Mucosa of stomach (tissue), 1 donor: ENCODE data around the gene KRTAP10-10.
"Not testable (repeated sequence)": the region's sequence is repeated elsewhere in the genome, so short reads cannot be mapped to it uniquely, and the experiment has no call there.

Source experiments
- H3K27me3 ChIP-seq: one replicate; pipeline ENCODE4 v1.7.0; 2013; ENCODE audit warnings: mild to moderate bottlenecking, low read length; ENCODE audit not compliant: control insufficient read depth, insufficient read depth
- H3K36me3 ChIP-seq: one replicate; pipeline ENCODE4 v1.7.0; 2013; ENCODE audit warnings: low read length; ENCODE audit not compliant: control insufficient read depth, insufficient read depth
- H3K4me1 ChIP-seq: one replicate; pipeline ENCODE4 v1.7.0; 2013; ENCODE audit warnings: mild to moderate bottlenecking, low read length; ENCODE audit not compliant: control insufficient read depth, insufficient read depth
- H3K4me3 ChIP-seq: one replicate; pipeline ENCODE4 v1.7.0; 2013; ENCODE audit warnings: low read length
- H3K9ac ChIP-seq: one replicate; pipeline ENCODE4 v1.7.0; 2013; ENCODE audit warnings: mild to moderate bottlenecking, low read length, moderate library complexity
- H3K9me3 ChIP-seq: one replicate; pipeline ENCODE4 v1.7.0; 2013; ENCODE audit warnings: mild to moderate bottlenecking, low read length, moderate library complexity; ENCODE audit not compliant: control insufficient read depth
- donor health status: Pancreatic carcinoma.

KRTAP10-10 gene

DNA sequence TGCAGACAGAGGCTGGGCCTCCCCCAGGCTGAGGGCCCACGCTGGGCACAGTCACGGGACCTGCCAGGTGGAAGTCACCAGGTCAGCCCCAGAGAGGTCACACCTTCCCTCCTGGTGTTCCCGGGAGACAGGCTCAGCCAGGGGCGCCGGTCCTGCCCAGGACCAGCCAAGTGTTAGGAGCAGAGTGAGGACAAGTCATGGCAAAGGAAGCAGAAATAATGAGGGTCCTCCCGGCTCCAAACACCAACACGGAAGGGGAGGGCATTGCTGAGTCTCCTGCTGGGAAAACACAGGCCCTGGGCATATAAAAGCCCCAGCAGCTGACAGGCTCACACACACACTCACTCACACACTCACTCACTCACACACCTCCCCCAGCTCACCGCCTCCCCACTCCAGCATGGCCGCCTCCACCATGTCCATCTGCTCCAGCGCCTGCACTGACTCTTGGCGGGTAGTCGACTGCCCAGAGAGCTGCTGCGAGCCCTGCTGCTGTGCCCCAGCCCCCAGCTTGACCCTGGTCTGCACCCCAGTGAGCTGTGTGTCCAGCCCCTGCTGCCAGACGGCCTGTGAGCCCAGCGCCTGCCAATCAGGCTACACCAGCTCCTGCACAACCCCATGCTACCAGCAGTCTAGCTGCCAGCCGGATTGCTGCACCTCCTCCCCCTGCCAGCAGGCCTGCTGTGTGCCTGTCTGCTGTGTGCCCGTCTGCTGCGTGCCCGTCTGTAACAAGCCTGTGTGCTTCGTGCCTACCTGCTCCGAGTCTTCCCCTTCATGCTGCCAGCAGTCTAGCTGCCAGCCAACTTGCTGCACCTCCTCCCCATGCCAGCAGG, at the start of gene KRTAP10-10:
Gene KRTAP10-10 (plus strand): TSS at position 339 of the 833 bp plus-strand sequence. CDS start 62 bp downstream, at position 401.
- no peak within 1 kb of the TSS for H3K4me3 ChIP-seq
- peaks cover 3% of the 10 kb centered on the region for H3K27me3 ChIP-seq
- H3K9me3 ChIP-seq = no peaks in the 10 kb centered on the region
- no peaks in the 10 kb centered on the region for H3K4me1 ChIP-seq
- no peak within 1 kb of the TSS for H3K9ac ChIP-seq
- no peaks in the 10 kb centered on the region for H3K36me3 ChIP-seq

DNA sequence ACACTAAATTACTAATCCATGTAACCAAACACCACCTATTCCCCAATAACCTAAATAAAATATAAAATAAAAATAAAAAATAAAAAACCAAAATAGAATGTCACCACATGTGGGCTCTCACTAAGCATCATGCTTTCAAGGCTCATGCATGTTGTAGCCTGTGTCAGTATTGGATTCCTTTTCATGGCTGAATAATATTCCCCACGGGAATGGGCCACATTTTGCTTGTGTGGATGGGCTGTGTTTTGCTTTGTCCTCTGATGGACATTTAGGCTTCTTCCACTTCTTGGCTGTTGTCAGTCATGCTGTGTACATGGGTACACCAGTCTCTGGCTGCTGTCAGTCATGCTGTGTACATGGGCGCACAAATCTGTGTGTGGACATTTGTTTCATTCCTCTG, 48.1 kb upstream of the KRTAP10-10 start:
- Histone ChIP-seq H3K36me3 (no peaks in the 10 kb centered on the region), H3K4me3 (no peak overlapping the region), H3K9me3 (no peaks in the 10 kb centered on the region), H3K4me1 (no peaks in the 10 kb centered on the region), H3K9ac (no peak overlapping the region), H3K27me3 (peaks cover 11% of the 10 kb centered on the region)

DNA sequence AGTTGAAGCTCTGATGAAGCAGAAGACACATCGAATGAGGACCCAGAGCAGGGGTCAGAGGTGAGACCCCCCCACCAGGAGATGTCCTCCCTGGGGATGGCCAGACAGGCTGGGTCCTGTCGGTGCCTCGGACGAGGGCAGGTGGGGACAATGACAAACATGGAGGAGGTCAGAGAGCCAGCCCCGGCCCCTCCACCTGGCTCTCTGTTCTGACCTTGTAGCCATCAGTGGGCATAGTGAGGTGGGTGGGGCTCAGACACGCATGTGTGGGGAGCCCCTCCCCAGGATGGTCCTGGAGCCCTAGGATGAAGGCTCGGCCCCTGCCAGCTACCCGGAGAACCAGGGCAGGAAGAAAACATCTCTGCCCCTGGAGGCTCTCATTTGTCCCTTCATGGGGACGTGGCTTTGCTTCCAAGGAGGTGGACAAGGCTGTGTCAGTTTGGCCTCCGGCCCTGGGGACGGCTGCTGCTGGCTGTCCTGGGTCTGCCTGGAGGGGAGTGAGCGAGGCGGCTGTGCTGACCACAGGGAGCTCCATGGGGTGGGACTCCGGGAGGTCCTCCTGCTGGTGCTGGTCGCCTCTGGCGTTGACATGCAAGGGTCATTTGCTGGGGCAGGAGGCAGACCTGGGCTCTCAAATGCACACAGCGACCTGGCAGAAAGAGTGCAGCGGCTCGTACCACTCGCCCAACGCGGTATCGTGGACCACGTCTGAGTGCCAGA, 47.4 kb upstream of the KRTAP10-10 start:
- H3K4me3 ChIP-seq = no peak overlapping the region
- H3K27me3 ChIP-seq = peaks cover 11% of the 10 kb centered on the region
- no peaks in the 10 kb centered on the region for H3K9me3 ChIP-seq
- H3K4me1 ChIP-seq = no peaks in the 10 kb centered on the region
- no peaks in the 10 kb centered on the region for H3K36me3 ChIP-seq
- no peak overlapping the region for H3K9ac ChIP-seq

DNA sequence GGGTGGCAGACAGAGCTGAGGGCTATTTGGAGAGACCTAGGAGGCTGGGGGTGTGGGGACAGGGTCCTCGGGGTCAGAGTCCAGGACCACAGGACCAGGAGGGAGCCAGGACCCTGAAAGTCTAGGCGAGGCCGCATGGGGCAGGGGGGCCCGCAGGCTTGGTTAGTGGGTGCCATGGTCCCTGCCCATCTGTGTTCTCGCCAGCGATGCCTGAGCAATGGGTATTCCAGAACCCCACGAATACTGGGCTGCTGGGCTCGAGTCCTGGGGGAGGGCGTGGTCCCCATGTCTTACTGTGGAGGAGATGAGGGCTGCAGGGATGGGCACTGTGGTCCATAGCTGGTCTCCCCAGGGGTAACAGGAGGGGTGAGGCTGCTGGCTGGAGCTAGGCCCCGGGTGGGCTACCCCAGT, 46.8 kb upstream of the KRTAP10-10 start:
- Histone ChIP-seq H3K27me3 (peaks cover 11% of the 10 kb centered on the region), H3K4me3 (no peak overlapping the region), H3K9ac (no peak overlapping the region), H3K36me3 (no peaks in the 10 kb centered on the region), H3K4me1 (no peaks in the 10 kb centered on the region), H3K9me3 (no peaks in the 10 kb centered on the region)

DNA sequence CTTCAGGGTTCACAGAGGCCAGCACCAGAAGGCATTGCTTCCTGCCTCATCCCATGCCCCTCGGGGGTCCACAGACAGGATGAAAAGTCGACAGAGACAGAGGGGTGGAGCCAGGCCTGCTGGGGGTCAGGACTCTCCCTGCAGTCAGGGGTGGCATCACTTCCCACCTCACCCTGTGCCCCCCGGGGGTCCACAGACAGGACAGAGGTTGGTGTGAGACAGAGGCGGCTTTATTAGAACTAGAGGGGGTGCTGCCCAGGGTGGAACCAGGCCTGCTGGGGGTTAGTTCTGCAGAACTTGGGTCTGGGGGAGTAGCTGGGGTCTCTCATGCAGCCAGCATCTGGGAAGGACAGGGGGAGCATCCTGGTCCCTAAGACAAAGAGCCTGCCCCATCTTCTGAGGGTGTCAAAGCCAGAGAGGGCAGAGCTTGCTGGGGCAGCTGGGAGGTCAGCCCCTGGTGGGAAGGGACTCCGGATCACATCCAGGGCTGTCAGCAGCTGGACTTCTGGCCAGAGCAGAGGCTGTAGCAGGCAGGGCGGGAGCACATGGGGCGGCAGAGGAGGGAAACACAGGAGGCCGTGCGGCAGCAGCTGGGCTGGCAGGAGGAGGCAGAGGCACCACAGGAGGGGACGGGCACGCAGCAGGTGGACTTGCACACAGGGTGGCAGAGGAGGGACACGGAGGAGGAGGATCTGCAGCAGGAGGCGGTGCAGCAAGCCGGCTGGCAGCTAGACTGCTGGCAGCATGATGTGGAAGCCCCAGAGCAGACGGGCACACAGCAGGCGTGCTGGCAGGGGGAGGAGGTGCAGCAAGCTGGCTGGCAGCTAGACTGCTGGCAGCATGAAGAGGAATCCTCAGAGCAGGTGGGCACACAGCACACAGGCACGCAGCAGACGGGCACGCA, 46.0 kb upstream of the KRTAP10-10 start:
- H3K9ac ChIP-seq, H3K4me3 ChIP-seq, H3K36me3 ChIP-seq, H3K9me3 ChIP-seq, H3K4me1 ChIP-seq: not testable (repeated sequence)
- H3K27me3 ChIP-seq = peaks cover 11% of the 10 kb centered on the region

DNA sequence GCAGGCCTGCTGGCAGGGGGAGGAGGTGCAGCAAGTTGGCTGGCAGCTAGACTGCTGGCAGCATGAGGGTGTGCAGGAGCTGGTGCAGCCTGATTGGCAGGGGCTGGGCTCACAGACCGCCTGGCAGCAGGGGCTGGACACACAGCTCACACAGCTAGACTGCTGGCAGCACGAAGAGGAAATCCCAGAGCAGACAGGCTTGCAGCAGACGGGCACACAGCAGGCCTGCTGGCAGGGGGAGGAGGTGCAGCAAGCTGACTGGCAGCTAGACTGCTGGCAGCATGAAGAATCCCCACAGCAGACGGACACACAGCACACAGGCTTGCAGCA, 45.4 kb upstream of the KRTAP10-10 start:
- H3K9me3 ChIP-seq, H3K4me3 ChIP-seq, H3K4me1 ChIP-seq, H3K36me3 ChIP-seq, H3K9ac ChIP-seq: not testable (repeated sequence)
- H3K27me3 ChIP-seq = peaks cover 11% of the 10 kb centered on the region

DNA sequence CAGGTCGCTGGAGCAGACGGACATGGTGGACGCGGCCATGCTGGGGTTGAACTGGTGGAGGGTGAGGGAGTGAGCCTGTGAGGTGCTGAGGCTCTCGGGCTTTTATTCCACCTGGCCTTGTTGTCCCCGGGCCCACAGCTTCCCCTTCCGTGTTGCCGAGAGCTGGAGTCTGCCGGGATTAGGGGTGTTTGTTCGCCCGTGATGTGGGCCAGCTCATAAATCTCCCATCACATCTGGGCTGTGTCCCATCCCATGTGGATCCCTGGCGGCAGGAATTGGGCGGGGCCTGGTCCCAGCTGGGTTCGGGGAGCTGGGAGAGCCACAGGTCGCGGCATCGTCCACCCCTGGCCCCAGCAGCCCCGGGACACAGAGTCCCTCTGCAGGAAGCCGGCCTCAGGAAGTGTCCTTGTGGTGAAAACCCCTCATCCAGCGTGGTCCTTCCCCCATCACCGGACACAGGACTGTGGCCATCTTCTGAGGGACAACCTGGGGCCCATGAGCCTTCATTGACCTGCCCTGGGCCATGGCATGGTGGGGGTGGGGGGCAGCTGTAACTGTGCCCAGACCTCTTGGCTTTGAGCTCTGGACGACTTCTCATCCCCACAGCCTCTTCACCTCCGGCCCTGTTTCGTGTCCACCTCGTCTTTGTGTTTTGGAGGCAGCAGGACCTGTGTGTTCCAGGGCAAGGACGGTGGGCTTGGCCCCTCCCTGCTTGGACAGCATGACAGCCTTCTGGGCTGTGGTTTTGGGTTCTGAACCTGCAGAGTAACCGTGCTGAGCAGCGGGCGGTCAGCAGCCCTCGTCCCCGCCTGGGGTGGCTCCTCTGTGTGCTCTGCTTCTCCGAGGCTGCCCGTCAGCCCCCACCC, 44.5 kb upstream of the KRTAP10-10 start, which contains the start of gene KRTAP10-6:
Gene KRTAP10-6 (minus strand): TSS at position 60 of the 866 bp plus-strand sequence. CDS start 21 bp downstream, at position 39.
- peaks cover 11% of the 10 kb centered on the region for H3K27me3 ChIP-seq
- no peak within 1 kb of the TSS for H3K4me3 ChIP-seq
- no peak within 1 kb of the TSS for H3K9ac ChIP-seq
- H3K4me1 ChIP-seq = no peaks in the 10 kb centered on the region
- H3K36me3 ChIP-seq = no peaks in the 10 kb centered on the region
- H3K9me3 ChIP-seq = no peaks in the 10 kb centered on the region

- peaks cover 11% of the 10 kb centered on the region for H3K27me3 ChIP-seq
- H3K9me3 ChIP-seq = no peaks in the 10 kb centered on the region
- no peak overlapping the region for H3K9ac ChIP-seq
- H3K4me3 ChIP-seq = no peak overlapping the region
- no peaks in the 10 kb centered on the region for H3K4me1 ChIP-seq
- H3K36me3 ChIP-seq = no peaks in the 10 kb centered on the region
Observed at GRCh38 chr21:44593598-44594405, 43.4 kb upstream of the KRTAP10-10 start.

- H3K9ac ChIP-seq = no peak overlapping the region
- H3K4me3 ChIP-seq = no peak overlapping the region
- H3K27me3 ChIP-seq = peaks cover 11% of the 10 kb centered on the region
- no peaks in the 10 kb centered on the region for H3K4me1 ChIP-seq
- H3K36me3 ChIP-seq = no peaks in the 10 kb centered on the region
- H3K9me3 ChIP-seq = no peaks in the 10 kb centered on the region
Observed at GRCh38 chr21:44594406-44594916, 42.7 kb upstream of the KRTAP10-10 start.

- Histone ChIP-seq H3K9me3 (no peaks in the 10 kb centered on the region), H3K27me3 (peaks cover 11% of the 10 kb centered on the region), H3K9ac (no peak overlapping the region), H3K4me1 (no peaks in the 10 kb centered on the region), H3K4me3 (no peak overlapping the region), H3K36me3 (no peaks in the 10 kb centered on the region)
Observed at GRCh38 chr21:44595524-44595923, 41.6 kb upstream of the KRTAP10-10 start.
